ENCODE results near the gene CDKL2. TPM values are rescaled to one million over a fixed set of nuclear protein-coding genes. Genes with fewer than 3 reads are reported as not detected.

Gene CDKL2
- total and polyA plus RNA-seq, 8 donors: 0.19 to 11.6 (median 0.52) TPM; not detected in 2

DNA sequence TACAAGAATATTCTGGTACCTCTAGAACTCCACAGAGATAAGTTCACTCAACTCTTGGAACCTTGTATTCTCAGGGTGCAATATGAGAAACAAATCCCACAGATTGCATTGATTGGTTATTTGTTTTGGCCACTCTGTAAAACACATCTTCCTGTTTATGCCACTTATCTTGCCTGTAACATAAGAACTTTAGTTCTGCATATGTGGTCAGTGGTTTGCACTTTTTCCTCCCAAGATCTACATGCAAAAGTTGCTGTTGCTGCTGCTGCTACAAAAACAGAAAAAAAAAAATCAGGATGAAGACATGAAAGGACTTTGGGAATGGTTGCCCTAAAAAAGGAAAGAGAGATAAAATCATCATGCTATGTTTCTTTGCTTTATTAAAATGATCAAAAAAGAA, 64.8 kb downstream of the CDKL2 start:
- Histone ChIP-seq H3K36me3 (no peaks in the 10 kb centered on the region), H3K4me3 (no peak overlapping the region), H3K27me3 (peaks cover 0 to 4% (median 0%) of the 10 kb centered on the region in 3 donors), H3K4me1 (no peaks in the 10 kb centered on the region), H3K9me3 (no peaks in the 10 kb centered on the region), H3K27ac (no peak overlapping the region)
- no peak for TF ChIP-seq POLR2A (IDR thresholded peaks at IDR 0.05)
- TF ChIP-seq EP300 (IDR thresholded peaks at IDR 0.05): no peak
- TF ChIP-seq, protein P1, sequence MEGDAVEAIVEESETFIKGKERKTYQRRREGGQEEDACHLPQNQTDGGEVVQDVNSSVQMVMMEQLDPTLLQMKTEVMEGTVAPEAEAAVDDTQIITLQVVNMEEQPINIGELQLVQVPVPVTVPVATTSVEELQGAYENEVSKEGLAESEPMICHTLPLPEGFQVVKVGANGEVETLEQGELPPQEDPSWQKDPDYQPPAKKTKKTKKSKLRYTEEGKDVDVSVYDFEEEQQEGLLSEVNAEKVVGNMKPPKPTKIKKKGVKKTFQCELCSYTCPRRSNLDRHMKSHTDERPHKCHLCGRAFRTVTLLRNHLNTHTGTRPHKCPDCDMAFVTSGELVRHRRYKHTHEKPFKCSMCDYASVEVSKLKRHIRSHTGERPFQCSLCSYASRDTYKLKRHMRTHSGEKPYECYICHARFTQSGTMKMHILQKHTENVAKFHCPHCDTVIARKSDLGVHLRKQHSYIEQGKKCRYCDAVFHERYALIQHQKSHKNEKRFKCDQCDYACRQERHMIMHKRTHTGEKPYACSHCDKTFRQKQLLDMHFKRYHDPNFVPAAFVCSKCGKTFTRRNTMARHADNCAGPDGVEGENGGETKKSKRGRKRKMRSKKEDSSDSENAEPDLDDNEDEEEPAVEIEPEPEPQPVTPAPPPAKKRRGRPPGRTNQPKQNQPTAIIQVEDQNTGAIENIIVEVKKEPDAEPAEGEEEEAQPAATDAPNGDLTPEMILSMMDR (IDR thresholded peaks at IDR 0.05): no peak
- no peak for TF ChIP-seq POLR2AphosphoS5 (IDR thresholded peaks at IDR 0.05)
- intact Hi-C loops (cut with DNase I; ENCODE audit: low total_unique reads): no loop called here
- DNase-seq: no peak

DNA sequence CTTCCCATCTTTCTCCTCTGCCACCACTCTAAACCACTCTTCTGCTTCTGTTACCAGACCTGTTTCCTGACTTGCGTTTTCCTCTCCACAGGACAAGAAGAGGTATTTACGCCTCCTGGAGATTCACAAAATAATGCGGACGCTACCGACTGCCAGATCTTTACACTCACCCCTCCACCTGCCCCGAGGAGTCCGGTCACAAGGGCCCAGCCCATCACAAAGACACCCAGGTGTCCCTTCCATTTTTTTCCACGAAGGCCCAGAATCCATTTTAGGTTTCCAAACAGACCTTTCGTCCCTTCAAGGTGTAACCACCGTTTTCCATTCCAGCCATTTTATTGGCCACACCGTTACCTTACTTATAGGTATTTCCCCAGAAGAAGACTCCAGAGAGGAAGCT, 66.3 kb downstream of the CDKL2 start:
- Histone ChIP-seq H3K36me3 (no peaks in the 10 kb centered on the region), H3K4me3 (no peak overlapping the region), H3K27me3 (peaks cover 0 to 4% (median 0%) of the 10 kb centered on the region in 3 donors), H3K27ac (no peak overlapping the region), H3K9me3 (no peaks in the 10 kb centered on the region), H3K4me1 (no peaks in the 10 kb centered on the region)
- 80 to 90% (median 84%) methylated on average over 11 of the region's 11 CpGs for WGBS, 5 donors
- intact Hi-C loops (cut with DNase I; ENCODE audit: low total_unique reads): no loop called here
- DNase-seq: no peak
- no peak for TF ChIP-seq EP300 (IDR thresholded peaks at IDR 0.05)
- TF ChIP-seq POLR2AphosphoS5 (IDR thresholded peaks at IDR 0.05): no peak
- TF ChIP-seq, protein P1 (IDR thresholded peaks at IDR 0.05): no peak
- no peak for TF ChIP-seq POLR2A (IDR thresholded peaks at IDR 0.05)

DNA sequence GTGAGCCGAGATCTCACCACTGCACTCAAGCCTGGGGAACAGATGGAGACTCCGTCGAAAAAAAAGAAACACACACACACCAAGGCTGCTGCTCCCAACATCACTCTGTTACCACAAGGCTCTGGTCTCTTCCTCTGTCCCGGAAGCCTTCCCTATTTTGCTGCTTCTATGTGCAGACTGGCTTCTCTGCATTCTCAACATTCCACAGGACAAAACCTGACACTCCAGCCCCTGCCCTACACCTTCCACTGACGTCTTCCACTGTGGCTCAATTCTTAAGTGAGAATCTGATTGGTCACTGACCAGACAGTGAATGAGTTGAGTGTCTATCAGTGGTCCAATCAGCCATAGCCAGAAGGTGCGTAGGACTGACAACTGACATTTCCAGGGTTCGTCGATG, 68.5 kb downstream of the CDKL2 start:
- Histone ChIP-seq H3K27ac (no peak overlapping the region), H3K4me1 (no peaks in the 10 kb centered on the region), H3K27me3 (peaks cover 0 to 6% (median 0%) of the 10 kb centered on the region in 3 donors), H3K4me3 (no peak overlapping the region), H3K36me3 (no peaks in the 10 kb centered on the region), H3K9me3 (no peaks in the 10 kb centered on the region)
- WGBS, 5 donors: 60 to 75% (median 72%) methylated on average over 8 of the region's 8 CpGs
- intact Hi-C loops (cut with DNase I; ENCODE audit: low total_unique reads): no loop called here
- TF ChIP-seq POLR2AphosphoS5 (IDR thresholded peaks at IDR 0.05) (no peak), EP300 (IDR thresholded peaks at IDR 0.05) (no peak), POLR2A (IDR thresholded peaks at IDR 0.05) (no peak)
- TF ChIP-seq, protein P1 (IDR thresholded peaks at IDR 0.05): no peak
- DNase-seq: no peak

DNA sequence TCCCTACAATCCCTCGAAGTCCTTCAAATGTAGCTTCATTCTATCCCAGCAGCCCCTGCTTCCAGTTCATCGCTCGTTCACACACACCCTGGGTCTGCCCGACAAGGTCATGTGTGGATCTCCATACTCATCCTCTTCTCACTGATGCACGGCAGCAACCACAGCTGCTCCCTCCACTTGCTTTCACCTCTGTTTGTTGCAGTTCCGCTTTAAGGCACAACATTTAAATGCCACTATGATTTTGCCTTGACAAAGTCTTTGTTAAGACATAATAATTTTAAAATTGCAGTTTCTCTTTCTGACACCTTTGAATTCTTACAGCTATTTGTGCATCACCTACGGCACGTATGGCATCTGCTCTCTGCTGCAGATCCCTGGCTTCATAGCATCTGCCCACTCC, 72.6 kb downstream of the CDKL2 start:
- DNase-seq: no peak
- intact Hi-C loops (cut with DNase I; ENCODE audit: low total_unique reads): no loop called here
- peaks cover 0 to 6% (median 0%) of the 10 kb centered on the region in 3 donors for H3K27me3 ChIP-seq
- H3K27ac ChIP-seq: no peak overlapping the region
- no peaks in the 10 kb centered on the region for H3K4me1 ChIP-seq
- 77 to 89% (median 88%) methylated on average over 8 of the region's 8 CpGs for WGBS, 5 donors
- H3K4me3 ChIP-seq: no peak overlapping the region
- TF ChIP-seq POLR2A (IDR thresholded peaks at IDR 0.05) (no peak), EP300 (IDR thresholded peaks at IDR 0.05) (no peak), POLR2AphosphoS5 (IDR thresholded peaks at IDR 0.05) (no peak)
- TF ChIP-seq, protein P1 (IDR thresholded peaks at IDR 0.05): no peak
- no peaks in the 10 kb centered on the region for H3K36me3 ChIP-seq
- no peaks in the 10 kb centered on the region for H3K9me3 ChIP-seq
